M059J (cell line): Measurements from ENCODE around the gene INVS. TPM values are rescaled to one million over a fixed set of nuclear protein-coding genes. Genes with fewer than 3 reads are reported as not detected.
"Not testable (repeated sequence)": the region's sequence is repeated elsewhere in the genome, so short reads cannot be mapped to it uniquely, and the experiment has no call there.

ENCODE experiments used
- DNase-seq: peaks from one replicate; pipeline ENCODE4 v3.0.0-alpha.2; 2012; ENCODE audit warnings: low read depth
- total RNA-seq: library from RNA; depleted of rRNA; stranded (reverse); fragments of >200 nt; shearing (Covaris generic); gene quantifications from 2 replicates; pipeline ENCODE4 v1.2.3, GENCODE V29; 2014

Gene INVS
- total RNA-seq, 1 experiment from 2014 or later, result 11.9 TPM

- no peak for DNase-seq
Measured at GRCh38 chr9:100083448-100084127, 15.5 kb upstream of the INVS start.

GRCh38 chr9:100084128-100084453, 15.0 kb upstream of the INVS start:
- DNase-seq, result no peak

GRCh38 chr9:100084734-100085133, 14.3 kb upstream of the INVS start:
- DNase-seq, result no peak

- no peak for DNase-seq
Measured at GRCh38 chr9:100086097-100086635, 12.9 kb upstream of the INVS start.

GRCh38 chr9:100087218-100087617, 11.8 kb upstream of the INVS start:
- peak; percentile 89 for DNase-seq

GRCh38 chr9:100088202-100088601, 10.8 kb upstream of the INVS start:
- DNase-seq, result no peak

GRCh38 chr9:100090880-100091279, 8.2 kb upstream of the INVS start:
- no peak for DNase-seq

- DNase-seq, result no peak
Measured at GRCh38 chr9:100091650-100092049, 7.4 kb upstream of the INVS start.

GRCh38 chr9:100092066-100092465, 7.0 kb upstream of the INVS start:
- DNase-seq, result no peak

GRCh38 chr9:100094411-100094810, 4.6 kb upstream of the INVS start:
- not testable (repeated sequence) for DNase-seq

- no peak for DNase-seq
Measured at GRCh38 chr9:100096378-100096916, 2.6 kb upstream of the INVS start.

- DNase-seq, result peak; percentile 82
Measured at GRCh38 chr9:100098046-100098886, 777 bp upstream of the INVS start.

GRCh38 chr9:100099722-100100042, 639 bp downstream of the INVS start:
- DNase-seq, result no peak

- DNase-seq, result peak; percentile 18
Measured at GRCh38 chr9:100100146-100100667, 1.2 kb downstream of the INVS start.

- DNase-seq, result no peak
Measured at GRCh38 chr9:100101608-100102007, 2.6 kb downstream of the INVS start.

- DNase-seq, result peak; percentile 63
Measured at GRCh38 chr9:100104314-100104713, 5.3 kb downstream of the INVS start.

- no peak for DNase-seq
Measured at GRCh38 chr9:100105861-100106260, 6.8 kb downstream of the INVS start.

GRCh38 chr9:100106616-100107015, 7.6 kb downstream of the INVS start:
- DNase-seq, result no peak

GRCh38 chr9:100108559-100108958, 9.5 kb downstream of the INVS start:
- DNase-seq, result peak; percentile 50

GRCh38 chr9:100111235-100111634, 12.2 kb downstream of the INVS start:
- peak; percentile 98 for DNase-seq

- no peak for DNase-seq
Measured at GRCh38 chr9:100112677-100113336, 13.8 kb downstream of the INVS start.

- no peak for DNase-seq
Measured at GRCh38 chr9:100117316-100117715, 18.3 kb downstream of the INVS start.
